ENCODE data around the gene HNRNPF. TPM values are rescaled to one million over a fixed set of nuclear protein-coding genes. Genes with fewer than 3 reads are reported as not detected.

The HNRNPF gene
- total and polyA plus RNA-seq, 2 of the 8 experiments (the other 6 are each of a cell fraction or from before 2014, with no cell fraction given): 209 to 389 TPM

DNA sequence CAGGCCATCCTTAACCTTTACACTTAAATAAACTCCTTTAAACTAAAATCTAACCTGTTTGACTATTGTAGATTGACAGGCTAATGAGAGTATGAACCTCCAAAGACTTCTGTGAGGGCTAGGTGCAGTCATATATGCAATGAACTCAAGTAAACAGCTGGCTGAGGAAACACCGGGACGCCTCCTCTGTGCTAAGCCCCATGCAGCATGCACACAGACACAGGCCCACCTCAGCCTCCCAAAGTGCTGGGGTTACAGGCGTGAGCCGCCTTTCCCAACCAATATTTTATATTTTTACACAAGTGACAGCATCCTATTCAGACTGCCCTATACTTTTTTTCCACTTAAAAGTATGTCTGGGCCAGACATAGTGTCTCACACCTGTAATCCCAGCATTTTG is 39.1 kb downstream of the HNRNPF start:
- H4K91ac ChIP-seq (replicated peaks; ENCODE audit: insufficient read length, low read length): no peak overlapping the region
- no peak overlapping the region for H4K8ac ChIP-seq (ENCODE audit: extremely low read depth, insufficient read depth, low read length)
- no peak overlapping the region for H3K14ac ChIP-seq (ENCODE audit: insufficient read length)
- H3K27ac ChIP-seq (ENCODE audit: low read depth, low read length): no peak overlapping the region
- POLR2A ChIA-PET (ENCODE audit: partially characterized antibody): interaction anchor here (1.6 kb wide), 1 partner anchor 25 kb away, joined by 6 read pairs; no protein-coding TSS in a partner anchor
- H3K23ac ChIP-seq (ENCODE audit: insufficient read length): no peak overlapping the region
- H3K4ac ChIP-seq (replicated peaks; ENCODE audit: insufficient read length, low read depth, low read length): no peak overlapping the region
- DNase-seq (ENCODE audit: low read depth in 1 of 2, low spot score in 2 of 2) (no peak), FAIRE-seq (no peak)
- H3K27me3 ChIP-seq (replicated peaks in 1 of 4; ENCODE audit: control insufficient read depth in 3 of 4, extremely low read depth in 1 of 4, insufficient read depth in 3 of 4, low read length in 3 of 4): 0 out of 7 replicates have a peak, but pooled peaks cover 0 to 2% (median 0%) of the 10 kb centered on the region in 4 experiments
- no peak overlapping the region for H3K4me2 ChIP-seq (ENCODE audit: insufficient read depth in 1 of 2, low read depth in 2 of 2, low read length in 2 of 2)
- no peak overlapping the region for H4K5ac ChIP-seq (ENCODE audit: insufficient read length, low read depth, low read length)
- H2AK5ac ChIP-seq (ENCODE audit: low read depth, low read length): no peak overlapping the region
- no peak overlapping the region for H2BK120ac ChIP-seq (replicated peaks; ENCODE audit: low read depth, low read length)
- H3K9me3 ChIP-seq (ENCODE audit: insufficient read depth in 2 of 2, low read depth in 1 of 2, low read length in 1 of 2): no peaks in the 10 kb centered on the region
- no peak overlapping the region for H3K4me3 ChIP-seq (ENCODE audit: extremely low read depth in 1 of 4, insufficient read depth in 2 of 4, low read depth in 3 of 4, low read length in 4 of 4)
- TF ChIP-seq CTBP2 (IDR thresholded peaks at IDR 0.05; ENCODE audit: borderline replicate concordance, insufficient read depth, insufficient read length, low read length): no peak
- CTCF ChIA-PET (ENCODE audit: partially characterized antibody): interaction anchor here (0.7 to 1.1 kb wide), 2 partner anchors 21 to 144 kb away, joined by 3 read pairs; no protein-coding TSS in a partner anchor
- no peak overlapping the region for H2BK15ac ChIP-seq (ENCODE audit: low read length)
- H3K56ac ChIP-seq (replicated peaks; ENCODE audit: insufficient read length, low read depth, low read length): no peak overlapping the region
- no peak overlapping the region for H3K9ac ChIP-seq (replicated peaks in 1 of 4; ENCODE audit: extremely low read depth in 1 of 4, low read depth in 3 of 4, low read length in 3 of 4)
- H2BK12ac ChIP-seq (ENCODE audit: low read depth, low read length): no peak overlapping the region
- H3K36me3 ChIP-seq (ENCODE audit: control insufficient read depth in 2 of 4, insufficient read depth in 4 of 4, low read length in 3 of 4): no peaks in the 10 kb centered on the region
- no peak overlapping the region for H2AFZ ChIP-seq (ENCODE audit: low read length)
- no peaks in the 10 kb centered on the region for H3K79me2 ChIP-seq (ENCODE audit: control insufficient read depth in 1 of 2, insufficient read depth in 2 of 2, low read length in 2 of 2)
- no peaks in the 10 kb centered on the region for H3K79me1 ChIP-seq (ENCODE audit: low read depth, low read length)
- H4K20me1 ChIP-seq (replicated peaks in 1 of 2; ENCODE audit: control insufficient read depth in 1 of 2, insufficient read depth in 2 of 2, low read length in 2 of 2): no peaks in the 10 kb centered on the region
- 94% methylated on average over 4 of the region's 4 CpGs; no CpG with 5 or more reads in 1 of the 2 experiments for WGBS, 2 experiments (ENCODE audit: extremely low coverage in 1 of 2, insufficient coverage in 1 of 2, insufficient read length in 1 of 2, insufficient replicate concordance in 2 of 2, low coverage in 1 of 2, low lambda C conversion rate in 2 of 2, missing lambda C conversion rate in 1 of 2)
- H2BK20ac ChIP-seq (ENCODE audit: low read length): no peak overlapping the region
- no peak overlapping the region for H3K18ac ChIP-seq (ENCODE audit: extremely low read depth, low read length)
- peaks cover 1 to 5% (median 3%) of the 10 kb centered on the region in 4 experiments; a peak in 5 of 7 replicates for H3K4me1 ChIP-seq (replicated peaks in 1 of 4; ENCODE audit: control insufficient read depth in 3 of 4, insufficient read depth in 4 of 4, low read length in 3 of 4)
- no peak overlapping the region for H2BK5ac ChIP-seq (ENCODE audit: low read depth, low read length)
- no peaks in the 10 kb centered on the region for H3K23me2 ChIP-seq (ENCODE audit: low read depth, low read length)

All from H1 (cell line).